AG04449 (cell line): Measurements from ENCODE around the gene FBXO4.

ENCODE experiments used
- CTCF ChIA-PET: fragments of 350-600 bp; formaldehyde crosslinking; extraction: SDS; loops from one replicate; lab custom pipeline; 2021; ENCODE audit warnings: antibody characterized with exemption; lab: Yijun Ruan, JAX
- POLR2A ChIA-PET: fragments of 400-600, 350-600 bp; formaldehyde crosslinking; extraction: SDS; loops from one replicate; lab custom pipeline; 2020; ENCODE audit warnings: antibody characterized with exemption, inconsistent platforms; lab: Yijun Ruan, JAX
- DNase-seq: peaks from one replicate; pipeline ENCODE4 v3.0.0-alpha.2; 2010; ENCODE audit warnings: low read depth, low spot score
- H3K4me3 ChIP-seq: 2 replicates; pipeline ENCODE4 v1.5.1; 2011; ENCODE audit warnings: low read depth, mild to moderate bottlenecking, control low read depth, low read length
- TF ChIP-seq, protein P1 (sequence below): IDR thresholded peaks from one replicate; pipeline ENCODE4 v1.5.1; 2011; ENCODE audit warnings: mild to moderate bottlenecking, moderate library complexity, low read length, control low read depth, inconsistent platforms; ENCODE audit not compliant: insufficient read depth; ENCODE audit errors: missing control alignments

FBXO4 gene

DNA sequence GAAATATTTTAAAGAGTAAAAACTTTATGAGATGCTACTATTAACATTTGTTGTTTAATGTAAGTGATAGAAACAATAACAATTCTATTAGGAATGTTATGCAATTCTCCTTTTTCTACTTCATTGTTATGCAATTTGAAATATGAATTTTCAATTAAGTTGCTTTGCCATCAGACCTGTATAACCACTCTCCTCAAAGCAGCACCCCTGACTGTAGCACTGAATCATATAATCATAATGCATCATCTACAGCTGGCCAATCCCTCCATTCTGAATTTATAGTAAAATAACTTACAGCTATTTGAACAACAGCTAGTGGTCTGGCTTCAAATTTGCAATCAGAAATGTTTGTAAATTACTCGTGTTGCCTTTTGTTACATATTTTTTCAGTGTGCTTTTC, 29.2 kb downstream of the FBXO4 start:
- TF ChIP-seq, protein P1, sequence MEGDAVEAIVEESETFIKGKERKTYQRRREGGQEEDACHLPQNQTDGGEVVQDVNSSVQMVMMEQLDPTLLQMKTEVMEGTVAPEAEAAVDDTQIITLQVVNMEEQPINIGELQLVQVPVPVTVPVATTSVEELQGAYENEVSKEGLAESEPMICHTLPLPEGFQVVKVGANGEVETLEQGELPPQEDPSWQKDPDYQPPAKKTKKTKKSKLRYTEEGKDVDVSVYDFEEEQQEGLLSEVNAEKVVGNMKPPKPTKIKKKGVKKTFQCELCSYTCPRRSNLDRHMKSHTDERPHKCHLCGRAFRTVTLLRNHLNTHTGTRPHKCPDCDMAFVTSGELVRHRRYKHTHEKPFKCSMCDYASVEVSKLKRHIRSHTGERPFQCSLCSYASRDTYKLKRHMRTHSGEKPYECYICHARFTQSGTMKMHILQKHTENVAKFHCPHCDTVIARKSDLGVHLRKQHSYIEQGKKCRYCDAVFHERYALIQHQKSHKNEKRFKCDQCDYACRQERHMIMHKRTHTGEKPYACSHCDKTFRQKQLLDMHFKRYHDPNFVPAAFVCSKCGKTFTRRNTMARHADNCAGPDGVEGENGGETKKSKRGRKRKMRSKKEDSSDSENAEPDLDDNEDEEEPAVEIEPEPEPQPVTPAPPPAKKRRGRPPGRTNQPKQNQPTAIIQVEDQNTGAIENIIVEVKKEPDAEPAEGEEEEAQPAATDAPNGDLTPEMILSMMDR: no peak
- DNase-seq: no peak
- no peak overlapping the region for H3K4me3 ChIP-seq
- POLR2A ChIA-PET: no interaction called here
- CTCF ChIA-PET: no interaction called here

DNA sequence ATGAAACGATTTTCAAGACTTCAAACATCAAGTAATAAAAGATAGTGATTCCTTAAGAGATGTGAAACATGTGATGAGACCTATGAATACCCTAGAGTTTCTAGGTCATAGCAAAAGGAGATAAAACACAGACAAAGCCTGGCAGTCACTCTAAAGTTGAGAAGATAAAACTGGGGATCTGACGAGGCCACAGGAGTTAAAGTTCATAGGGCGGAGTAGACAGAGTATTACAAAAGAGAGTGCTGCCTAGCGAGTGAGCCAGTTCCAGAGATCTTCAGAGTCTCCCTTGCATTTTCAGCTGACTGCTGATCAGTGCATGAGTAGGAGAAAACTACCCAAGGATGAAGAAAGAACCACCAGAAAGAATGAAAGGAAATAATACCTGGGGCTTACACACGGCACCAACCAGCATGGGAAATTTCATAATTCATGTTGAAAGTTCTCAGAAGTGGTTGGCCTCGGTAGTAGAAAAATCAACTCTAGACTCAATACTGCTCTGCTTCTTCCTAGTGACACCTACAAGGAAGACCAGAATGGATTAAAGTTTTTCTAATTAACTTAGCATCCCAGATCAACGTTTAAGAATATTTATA, 30.4 kb downstream of the FBXO4 start:
- ChIA-PET CTCF (no interaction called here), POLR2A (no interaction called here)
- no peak overlapping the region for H3K4me3 ChIP-seq
- TF ChIP-seq, protein P1: no peak
- no peak for DNase-seq

DNA sequence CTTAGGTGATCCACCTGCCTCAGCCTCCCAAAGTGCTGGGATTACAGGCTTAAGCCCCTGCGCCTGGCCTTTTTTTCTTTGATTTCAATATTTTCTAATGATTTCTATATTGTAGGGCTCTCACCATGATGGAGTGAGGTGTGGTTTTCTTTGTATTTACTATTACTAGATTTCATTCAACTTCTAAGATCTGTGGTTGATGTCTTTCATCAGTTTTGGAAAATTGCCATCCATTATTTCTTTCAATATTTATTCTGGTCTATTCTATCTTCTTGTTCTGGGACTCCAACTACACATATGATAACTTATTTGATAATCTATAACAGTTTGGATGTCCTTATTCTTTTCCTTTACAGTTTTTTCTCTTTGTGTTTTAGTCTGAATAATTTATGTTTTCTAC, 31.9 kb downstream of the FBXO4 start:
- H3K4me3 ChIP-seq: no peak overlapping the region
- POLR2A ChIA-PET: no interaction called here
- TF ChIP-seq, protein P1: no peak
- no peak for DNase-seq
- CTCF ChIA-PET: no interaction called here

DNA sequence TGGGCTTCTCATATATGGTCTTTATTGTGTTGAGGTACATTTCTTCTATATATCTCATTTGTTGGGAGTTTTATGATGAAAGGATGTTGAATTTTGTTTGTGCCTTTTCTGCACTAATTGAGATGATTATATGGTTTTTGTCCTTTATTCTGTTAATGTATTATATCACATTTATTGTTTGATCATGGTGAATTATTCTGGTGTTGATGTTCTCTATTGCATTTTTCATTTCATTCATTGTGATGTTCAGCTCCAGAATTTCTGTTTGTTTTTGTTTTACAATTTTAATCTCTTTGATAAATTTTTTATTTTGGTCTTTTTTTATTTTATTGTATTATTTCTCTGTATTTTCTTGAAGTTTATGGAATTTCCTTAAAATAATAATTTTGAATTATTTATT, 35.4 kb downstream of the FBXO4 start:
- no peak overlapping the region for H3K4me3 ChIP-seq
- TF ChIP-seq, protein P1: no peak
- no peak for DNase-seq
- ChIA-PET POLR2A (no interaction called here), CTCF (no interaction called here)

DNA sequence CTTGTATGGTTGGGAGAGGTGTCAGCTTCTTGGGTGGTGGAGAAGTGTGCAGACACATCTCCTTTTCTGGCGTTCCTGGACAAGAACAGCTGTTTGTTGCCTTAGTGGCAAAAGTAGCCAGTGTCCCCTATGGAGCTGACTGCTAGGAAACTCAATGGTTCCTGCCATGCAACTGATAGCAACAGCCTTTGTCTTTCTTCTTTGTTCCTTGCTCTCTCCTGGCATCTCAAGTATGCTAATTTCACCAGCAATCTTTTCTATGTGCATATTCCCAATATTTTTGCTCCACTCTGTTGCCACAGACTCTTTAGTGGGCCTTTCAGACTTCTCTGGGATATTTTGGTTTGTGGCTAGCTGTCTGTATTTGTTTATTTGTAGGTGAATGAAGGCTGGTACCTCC, 36.7 kb downstream of the FBXO4 start:
- no peak for DNase-seq
- CTCF ChIA-PET: no interaction called here
- H3K4me3 ChIP-seq: no peak overlapping the region
- POLR2A ChIA-PET: no interaction called here
- TF ChIP-seq, protein P1: no peak

DNA sequence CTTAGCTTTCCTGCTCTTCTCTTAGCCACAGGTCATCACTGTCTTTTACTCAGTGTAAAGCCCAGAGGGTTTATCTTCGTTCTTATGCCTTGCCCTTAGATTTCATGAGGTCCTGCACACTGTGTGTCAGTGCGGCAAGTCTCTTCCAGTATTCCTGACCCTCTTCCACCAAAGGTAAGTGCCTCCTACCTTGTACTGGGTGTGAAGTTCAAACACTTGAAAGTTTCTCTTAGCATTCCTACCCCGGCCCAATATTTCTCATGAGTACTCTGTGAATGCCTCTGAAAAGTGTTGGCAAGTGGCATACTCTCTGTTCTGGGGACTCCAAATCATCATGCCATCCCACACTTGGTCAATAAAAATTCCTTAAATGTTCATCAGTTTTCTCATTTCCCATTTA, 37.4 kb downstream of the FBXO4 start:
- CTCF ChIA-PET: no interaction called here

More for the DNA sequence above, 37.4 kb downstream of the FBXO4 start:
- TF ChIP-seq, protein P1: no peak
- no peak for DNase-seq
- POLR2A ChIA-PET: no interaction called here
- H3K4me3 ChIP-seq: no peak overlapping the region
